Glutamatergic neuron (in vitro differentiated cells): ENCODE results near the gene PPP1R12A. TPM values are rescaled to one million over a fixed set of nuclear protein-coding genes. Genes with fewer than 3 reads are reported as not detected.

ENCODE experiments used
- DNase-seq: peaks from one replicate; pipeline ENCODE4 v3.0.0; 2022
- H3K27ac Mint-ChIP-seq: one replicate; pipeline ENCODE4 v1.8.0; 2020; ENCODE audit warnings: mild to moderate bottlenecking, mixed read lengths, inconsistent platforms; ENCODE audit not compliant: unreplicated experiment
- H3K27me3 Mint-ChIP-seq: one replicate; pipeline ENCODE4 v1.8.0; 2020; ENCODE audit warnings: mild to moderate bottlenecking, moderate library complexity, mixed read lengths, inconsistent platforms; ENCODE audit not compliant: unreplicated experiment
- H3K36me3 Mint-ChIP-seq: one replicate; pipeline ENCODE4 v1.8.0; 2020; ENCODE audit warnings: mild to moderate bottlenecking, mixed read lengths, inconsistent platforms; ENCODE audit not compliant: unreplicated experiment
- H3K4me1 Mint-ChIP-seq: one replicate; pipeline ENCODE4 v1.8.0; 2020; ENCODE audit warnings: mild to moderate bottlenecking, low read depth, mixed read lengths, inconsistent platforms; ENCODE audit not compliant: unreplicated experiment
- H3K4me3 Mint-ChIP-seq: one replicate; pipeline ENCODE4 v1.8.0; 2020; ENCODE audit warnings: mild to moderate bottlenecking, mixed read lengths, inconsistent platforms; ENCODE audit not compliant: unreplicated experiment
- H3K9me3 Mint-ChIP-seq: one replicate; pipeline ENCODE4 v1.8.0; 2020; ENCODE audit warnings: mild to moderate bottlenecking, moderate library complexity, mixed read lengths, inconsistent platforms; ENCODE audit not compliant: unreplicated experiment
- CTCF ChIP-seq: fragments of 200-600 bp; sonication (generic); IDR thresholded peaks from one replicate; pipeline ENCODE4 v1.5.0; 2021; ENCODE audit not compliant: partially characterized antibody, unreplicated experiment
- total RNA-seq: library from RNA; stranded (reverse); fragmentation: NEBNext Ultra II Directional; extraction: Animal tissue kit (Norgen Biotek cat#: 25700); gene quantifications from one replicate; pipeline ENCODE4 v1.2.1, GENCODE V29; 2021; ENCODE audit not compliant: unreplicated experiment

Gene PPP1R12A
- total RNA-seq, 1 donor from 2014 or later: 56.8 TPM

GRCh38 chr12:79961411-79961810 lies 26.5 kb upstream of the PPP1R12A start:
- peaks cover 6% of the 10 kb centered on the region for H3K9me3 Mint-ChIP-seq
- no peak overlapping the region for H3K4me3 Mint-ChIP-seq
- DNase-seq: no peak
- peaks cover 7% of the 10 kb centered on the region for H3K27me3 Mint-ChIP-seq
- peaks cover 11% of the 10 kb centered on the region for H3K4me1 Mint-ChIP-seq
- no peaks in the 10 kb centered on the region for H3K36me3 Mint-ChIP-seq
- TF ChIP-seq CTCF: no peak
- no peak overlapping the region for H3K27ac Mint-ChIP-seq

- H3K36me3 Mint-ChIP-seq: peaks cover 8% of the 10 kb centered on the region
- no peak overlapping the region for H3K4me3 Mint-ChIP-seq
Measured at GRCh38 chr12:79959484-79959883, 24.6 kb upstream of the PPP1R12A start.

GRCh38 chr12:79956896-79957295 lies 22.0 kb upstream of the PPP1R12A start:
- DNase-seq: no peak
- Mint-ChIP-seq H3K27me3 (no peaks in the 10 kb centered on the region), H3K4me3 (no peak overlapping the region), H3K27ac (no peak overlapping the region), H3K4me1 (no peaks in the 10 kb centered on the region), H3K9me3 (peaks cover 4% of the 10 kb centered on the region), H3K36me3 (peaks cover 8% of the 10 kb centered on the region)
- no peak for TF ChIP-seq CTCF

More at GRCh38 chr12:79959484-79959883, 24.6 kb upstream of the PPP1R12A start:
- Mint-ChIP-seq H3K27me3 (peaks cover 3% of the 10 kb centered on the region), H3K9me3 (peaks cover 7% of the 10 kb centered on the region), H3K4me1 (no peaks in the 10 kb centered on the region), H3K27ac (no peak overlapping the region)
- TF ChIP-seq CTCF: no peak
- DNase-seq: no peak

GRCh38 chr12:79955561-79955960 lies 20.7 kb upstream of the PPP1R12A start:
- Mint-ChIP-seq H3K9me3 (peaks cover 4% of the 10 kb centered on the region), H3K27ac (no peak overlapping the region), H3K4me1 (no peaks in the 10 kb centered on the region), H3K4me3 (no peak overlapping the region), H3K36me3 (peaks cover 8% of the 10 kb centered on the region), H3K27me3 (no peaks in the 10 kb centered on the region)
- DNase-seq: no peak
- no peak for TF ChIP-seq CTCF

GRCh38 chr12:79954037-79954610 lies 19.2 kb upstream of the PPP1R12A start:
- no peak overlapping the region for H3K4me3 Mint-ChIP-seq
- TF ChIP-seq CTCF: no peak
- H3K27ac Mint-ChIP-seq: no peak overlapping the region
- H3K4me1 Mint-ChIP-seq: no peaks in the 10 kb centered on the region
- no peaks in the 10 kb centered on the region for H3K27me3 Mint-ChIP-seq
- DNase-seq: no peak
- peaks cover 4% of the 10 kb centered on the region for H3K9me3 Mint-ChIP-seq
- H3K36me3 Mint-ChIP-seq: peaks cover 8% of the 10 kb centered on the region
